NCI-H82 treated with DMSO at 0.1 percent for 48 hours (cell line): Measurements from ENCODE around the gene TNFRSF12A.
A peak's percentile ranks its signal among the peaks of the same experiment; 100 is the strongest.

Experiments used
- DNase-seq: peaks from one replicate; lab custom pipeline; 2025; ENCODE audit not compliant: unreplicated experiment; lab: John Stamatoyannopoulos, UW

TNFRSF12A gene

DNA sequence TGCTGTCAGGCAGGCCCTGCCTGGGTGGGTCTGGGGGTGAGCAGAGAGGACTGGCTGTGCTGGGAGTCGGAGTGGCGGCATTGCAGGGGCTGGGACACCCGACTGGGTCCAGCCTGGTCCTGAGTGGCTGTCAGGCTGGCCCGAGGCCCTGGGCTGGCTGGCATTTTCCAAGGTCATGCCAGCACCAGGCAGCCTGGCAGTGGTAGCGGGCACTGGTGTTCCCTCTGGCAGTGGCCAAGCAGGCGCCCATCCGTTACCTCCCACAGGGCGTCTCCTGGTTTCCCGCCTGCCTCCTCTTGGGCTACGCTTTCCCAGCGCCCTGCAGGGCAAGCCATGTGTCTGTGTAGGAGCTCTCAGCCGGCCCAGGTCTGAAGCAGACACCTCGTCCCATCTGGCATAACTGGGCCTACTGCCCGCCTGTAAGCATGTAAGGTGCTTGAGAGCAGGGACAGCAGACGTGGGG is 34.2 kb upstream of the TNFRSF12A start:
- no peak for DNase-seq

DNA sequence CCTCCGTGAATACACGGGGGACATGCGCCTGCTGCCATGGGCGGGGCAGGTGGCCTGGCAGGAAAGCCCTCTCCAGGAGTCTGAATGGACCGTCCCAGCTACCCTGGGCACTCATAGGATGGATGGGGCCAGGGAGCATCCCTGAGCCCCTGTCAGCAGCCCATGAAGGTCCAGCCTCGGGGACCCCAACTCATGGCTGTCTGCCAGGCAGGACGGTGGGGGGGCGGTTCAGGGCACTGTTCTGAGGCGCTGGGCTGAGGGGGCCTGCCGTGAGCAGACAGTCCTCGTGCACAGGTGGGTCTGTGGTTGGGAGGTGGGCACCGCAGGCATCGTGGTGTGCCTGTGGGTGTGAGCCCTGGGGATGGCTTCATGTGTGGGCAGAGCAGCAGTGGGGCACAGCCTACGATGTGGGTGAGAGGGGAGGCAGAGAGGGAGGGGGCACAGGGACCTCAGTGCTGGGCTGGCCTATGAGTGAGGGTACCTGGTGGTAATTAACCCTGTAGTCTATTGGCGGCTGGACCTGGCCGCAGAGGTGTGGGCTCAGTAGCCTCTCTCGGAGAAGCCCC is 33.5 kb upstream of the TNFRSF12A start:
- no peak for DNase-seq

DNA sequence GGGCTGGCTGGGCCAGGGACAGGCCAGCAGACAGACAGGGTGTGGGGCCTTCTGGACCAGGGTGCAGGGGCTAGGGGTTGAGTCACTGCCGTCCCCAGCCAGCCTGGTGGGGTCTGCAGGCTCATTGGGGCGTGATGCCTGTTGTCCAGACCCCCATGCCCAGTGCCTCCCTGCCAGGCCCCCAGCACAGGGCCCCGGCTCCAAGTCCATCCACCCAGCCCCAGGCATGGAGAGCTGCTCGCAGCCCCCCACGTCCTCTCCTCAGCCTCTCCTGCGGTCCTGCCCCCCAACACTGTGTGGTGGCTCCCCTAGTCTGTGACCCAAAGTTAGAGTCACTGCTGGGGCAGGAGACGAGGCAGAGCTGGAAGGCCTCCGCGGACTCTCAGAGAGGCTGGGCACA is 32.9 kb upstream of the TNFRSF12A start:
- no peak for DNase-seq

DNA sequence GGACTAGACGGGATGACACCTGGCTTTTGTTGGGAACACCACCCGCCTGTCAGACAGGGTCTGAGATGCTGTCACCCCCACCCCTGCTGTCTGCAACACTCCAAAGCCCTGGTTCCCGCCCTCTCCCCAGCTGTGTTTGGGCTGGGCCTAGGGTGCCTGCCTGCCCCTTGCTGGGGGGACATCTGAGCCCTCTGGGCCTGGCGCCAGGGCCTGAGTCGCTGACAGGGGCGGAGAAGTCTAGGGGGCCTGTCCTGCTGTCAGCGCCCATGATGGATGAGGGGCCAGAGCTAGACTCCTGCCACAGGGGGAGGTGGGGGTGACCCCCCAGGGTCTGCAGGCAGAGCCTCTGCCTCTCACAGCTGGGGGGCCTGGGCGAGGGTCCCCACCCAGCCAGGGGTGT is 32.3 kb upstream of the TNFRSF12A start:
- DNase-seq: no peak

DNA sequence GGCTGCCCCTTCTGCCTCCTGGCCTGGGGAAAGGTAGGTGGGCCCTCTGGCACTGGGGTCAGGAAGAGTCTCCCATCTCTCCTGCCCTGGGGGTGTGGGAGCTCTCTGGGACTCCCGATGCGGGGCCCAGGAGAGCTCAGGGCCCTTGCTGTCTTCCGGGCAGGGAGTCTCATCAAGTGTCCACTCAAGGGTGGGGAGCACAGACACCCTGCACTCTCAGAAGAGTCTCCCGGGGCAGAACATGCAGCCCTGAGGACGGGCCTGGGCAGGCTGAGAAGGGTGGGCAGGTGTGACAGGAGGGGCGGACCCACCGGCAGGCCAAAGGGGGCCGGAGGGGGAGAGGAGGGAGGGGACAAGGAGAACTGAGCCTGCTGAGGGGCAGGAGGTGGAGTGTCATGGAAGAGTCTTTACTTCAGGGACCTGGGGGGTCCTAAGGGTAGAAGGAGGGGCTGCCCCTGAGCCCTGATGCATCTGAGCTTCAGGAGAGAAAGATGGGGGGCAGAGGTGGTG is 31.5 kb upstream of the TNFRSF12A start:
- no peak for DNase-seq

DNA sequence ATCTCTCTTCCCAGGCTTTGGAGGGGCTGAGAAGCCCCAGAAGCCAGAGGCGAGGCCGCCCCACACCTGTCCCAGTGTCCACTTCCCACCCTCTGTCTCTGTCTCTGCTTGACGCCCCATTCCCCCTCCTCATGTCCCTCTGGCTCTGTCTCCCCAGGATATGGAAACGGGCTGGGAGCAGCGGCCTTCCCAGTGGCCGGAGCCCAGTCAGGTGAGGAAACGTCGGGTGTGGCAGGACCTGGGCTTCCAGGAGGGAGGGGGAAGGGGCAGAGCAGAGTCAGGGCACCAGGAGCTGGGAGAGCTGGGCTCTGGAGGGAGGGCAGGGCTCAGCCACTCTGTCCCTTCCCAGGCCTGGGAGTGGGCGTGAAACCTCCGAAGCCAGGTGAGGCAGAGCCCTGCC is 29.3 kb upstream of the TNFRSF12A start:
- DNase-seq: no peak

DNA sequence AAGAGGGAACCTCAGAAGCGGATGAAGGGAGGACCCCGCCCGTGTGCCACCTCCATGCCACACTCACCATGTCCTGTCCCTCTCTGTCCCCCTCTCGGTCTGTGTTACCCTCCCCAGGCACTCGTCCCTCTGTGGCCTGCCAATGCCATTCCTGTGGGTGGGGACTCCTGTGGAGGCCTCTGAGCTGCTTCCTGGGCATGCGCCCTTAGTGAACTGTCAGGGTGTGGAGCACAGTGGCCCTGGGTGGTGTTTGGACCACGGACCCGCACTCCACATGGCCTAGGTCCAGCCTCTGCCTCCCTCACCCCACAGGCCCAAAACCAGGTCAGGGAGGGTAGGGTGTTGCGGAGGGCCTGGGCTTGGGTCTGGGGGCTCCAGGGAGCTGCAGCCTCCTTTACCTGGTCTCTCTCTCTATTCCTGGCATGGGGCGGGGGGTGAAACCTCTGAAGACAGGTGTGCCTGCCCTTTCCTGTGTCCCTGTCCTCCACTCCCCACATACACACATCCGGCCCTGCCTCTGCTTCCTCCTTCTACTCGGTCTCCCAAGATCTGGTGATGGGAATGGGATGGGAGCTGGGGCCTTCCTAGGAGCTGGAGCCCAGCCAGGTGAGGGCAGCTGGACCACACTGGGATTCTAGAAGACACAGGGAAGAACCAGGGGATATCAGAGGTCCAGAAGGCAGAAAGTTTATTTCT is 28.5 kb upstream of the TNFRSF12A start:
- no peak for DNase-seq

DNA sequence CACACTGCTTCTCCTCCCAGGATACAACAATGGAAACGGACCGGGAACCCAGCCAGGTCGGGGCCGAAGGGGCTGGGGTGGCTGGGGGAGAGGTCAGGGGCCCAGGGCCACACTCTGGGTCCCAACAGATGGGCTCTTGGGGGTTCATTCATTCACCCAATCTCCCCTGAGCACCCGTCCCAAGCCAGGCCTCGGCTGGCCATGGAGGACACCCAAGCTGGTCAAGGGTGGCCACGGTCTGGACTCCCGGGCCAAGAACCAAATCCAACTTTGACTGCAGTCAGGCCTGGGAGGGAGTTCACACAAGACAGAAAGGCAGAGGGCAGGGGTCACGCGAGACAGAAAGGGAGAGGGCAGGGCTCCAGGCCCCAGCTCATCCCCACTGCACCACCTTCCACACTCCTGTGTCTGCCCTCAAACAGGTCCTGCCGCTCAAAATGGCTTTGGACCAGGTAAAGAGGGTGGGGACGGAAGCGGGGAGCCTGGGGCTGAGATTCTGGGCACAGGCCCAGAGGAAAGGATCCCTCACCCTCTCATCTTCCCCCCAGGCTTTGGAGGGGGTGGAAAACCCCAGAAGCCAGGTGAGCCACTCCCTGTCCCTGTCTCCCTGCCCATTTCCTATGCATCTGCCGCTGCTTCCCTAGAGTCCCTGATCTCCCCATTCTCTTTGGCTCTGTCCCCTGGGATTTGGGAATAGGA is 27.6 kb upstream of the TNFRSF12A start:
- no peak for DNase-seq

DNA sequence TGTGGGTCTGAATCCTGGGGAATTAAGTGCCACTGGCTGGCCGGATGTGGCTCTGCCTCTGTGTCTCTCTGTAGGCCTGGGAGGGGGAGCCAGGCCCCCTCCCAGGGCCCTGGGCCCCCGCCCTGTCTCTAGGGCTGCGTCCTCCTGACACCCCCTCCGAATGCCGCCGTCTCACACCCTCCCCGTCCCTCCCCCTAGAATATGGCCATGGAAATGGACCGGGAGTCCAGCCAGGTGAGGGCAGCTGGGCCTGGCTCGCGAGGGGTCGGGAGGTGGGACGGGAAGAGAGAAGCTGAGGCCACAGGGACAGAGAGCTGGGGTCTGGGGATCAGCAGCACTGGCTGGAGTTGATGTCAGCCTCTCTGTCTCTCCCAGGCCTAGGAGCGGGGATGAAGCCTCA is 23.9 kb upstream of the TNFRSF12A start:
- DNase-seq: no peak

DNA sequence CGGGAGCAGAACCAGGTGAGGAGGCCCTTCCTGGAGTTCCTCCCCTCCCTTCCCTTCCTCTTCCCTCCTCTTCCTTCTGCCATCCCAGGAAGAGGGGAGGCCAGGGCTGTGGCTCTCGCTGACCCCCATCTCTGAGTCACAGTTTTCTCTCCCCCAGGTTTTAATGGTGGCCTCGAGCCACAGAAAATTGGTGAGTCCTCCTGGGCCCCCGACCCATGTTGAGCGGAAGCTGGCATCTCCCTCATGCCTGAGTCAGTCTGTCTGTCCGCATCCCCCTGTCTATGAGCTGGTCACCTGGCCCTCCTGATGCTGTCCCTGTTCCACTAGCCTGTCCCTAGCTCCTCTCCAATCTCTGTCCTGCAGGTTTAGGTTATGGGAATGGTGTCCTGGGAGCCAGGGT is 20.2 kb upstream of the TNFRSF12A start:
- no peak for DNase-seq

DNA sequence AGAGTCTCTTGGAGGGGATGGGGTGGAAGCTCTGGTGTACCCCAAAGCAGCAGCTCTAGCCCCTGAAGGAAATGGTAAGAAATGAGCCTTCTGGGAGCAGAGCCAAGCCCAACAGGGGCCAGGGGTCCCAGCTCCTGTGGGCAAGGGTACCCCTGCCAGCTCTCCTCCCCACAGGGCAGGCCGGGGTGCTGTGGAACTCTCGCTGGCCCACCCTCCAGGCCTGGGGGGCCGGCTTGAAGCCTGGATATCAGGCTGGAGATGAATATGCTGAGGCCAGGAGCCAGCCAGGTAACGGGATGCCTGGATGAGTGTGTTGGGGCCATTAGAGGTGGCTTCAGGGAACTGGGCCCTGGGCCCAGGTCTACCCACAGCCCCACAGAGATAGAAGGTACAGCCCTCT is 19.6 kb upstream of the TNFRSF12A start:
- DNase-seq: no peak

DNA sequence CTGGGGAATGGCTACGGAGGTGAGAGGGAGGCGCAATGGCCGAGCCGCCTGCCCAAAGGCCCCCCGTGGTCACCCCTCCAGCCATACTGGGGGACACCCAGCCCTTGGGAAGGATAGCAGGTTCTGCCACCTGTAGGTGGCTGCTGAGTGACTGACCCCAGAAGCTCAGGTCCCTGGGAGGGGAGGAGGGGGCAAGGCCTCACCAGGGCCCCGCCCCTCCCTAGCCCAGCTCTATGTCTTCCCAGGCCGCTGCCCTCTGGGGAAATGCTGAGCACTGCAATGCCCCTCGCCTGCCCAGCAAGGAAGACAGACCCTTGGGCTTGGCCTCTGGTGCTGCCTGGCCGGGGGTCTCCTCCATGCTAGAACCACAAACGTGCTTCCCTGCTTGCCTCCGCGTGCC is 18.9 kb upstream of the TNFRSF12A start:
- DNase-seq: no peak

DNA sequence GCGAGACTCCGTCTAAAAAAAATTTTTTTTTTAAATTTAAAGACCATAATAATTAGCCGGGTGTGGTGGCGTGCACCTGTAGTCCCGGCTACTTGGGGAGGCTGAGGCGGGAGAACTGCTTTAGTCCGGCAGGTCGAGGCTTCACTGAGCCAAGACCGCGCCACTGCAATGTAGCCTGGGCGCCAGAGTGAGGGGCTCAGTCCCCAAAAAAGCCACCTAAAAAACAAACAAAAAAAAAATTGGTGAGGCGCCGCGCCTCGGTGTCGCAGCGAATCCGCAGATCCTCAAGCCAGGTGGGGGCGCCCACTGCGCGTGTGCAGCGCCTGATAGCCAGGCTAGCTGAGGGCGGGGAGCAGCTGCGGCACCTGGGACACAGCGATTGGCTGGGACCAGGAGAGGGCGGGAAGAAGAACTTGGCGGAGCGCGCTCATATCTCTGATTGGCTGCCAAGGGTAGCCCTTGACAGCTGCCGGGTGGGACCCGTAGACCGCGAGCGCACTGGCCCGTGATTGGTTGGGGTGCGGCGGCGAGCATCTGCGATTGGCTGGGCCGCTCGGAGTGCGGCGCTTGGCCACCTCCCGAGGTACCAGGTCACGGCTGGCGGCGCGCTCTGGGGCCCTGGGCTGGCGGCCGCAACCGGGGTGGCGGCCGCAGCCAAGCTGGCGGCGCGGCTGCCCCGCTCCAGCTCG is 16.4 kb upstream of the TNFRSF12A start:
- DNase-seq: peak; percentile 97

DNA sequence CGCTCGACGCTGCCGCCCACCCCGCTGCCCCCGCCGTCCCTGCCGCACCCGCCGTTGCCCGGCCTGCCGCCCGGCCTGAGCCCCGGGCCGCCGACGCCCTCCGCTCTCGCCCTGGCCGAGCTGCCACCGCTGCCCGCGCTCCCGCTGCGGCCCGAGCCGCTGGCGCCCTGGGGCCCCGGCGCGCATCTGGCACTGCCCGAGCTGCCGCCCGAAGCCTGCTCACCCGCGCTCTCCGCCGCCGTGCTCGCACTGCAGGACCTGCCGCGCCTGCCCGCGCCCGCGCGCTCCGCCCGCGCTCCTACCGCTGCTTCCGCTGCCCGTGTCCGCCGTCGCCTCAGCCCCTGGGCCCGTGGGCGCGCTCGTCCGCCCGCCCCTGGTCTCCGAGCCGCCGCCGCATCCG is 15.8 kb upstream of the TNFRSF12A start:
- DNase-seq: no peak

DNA sequence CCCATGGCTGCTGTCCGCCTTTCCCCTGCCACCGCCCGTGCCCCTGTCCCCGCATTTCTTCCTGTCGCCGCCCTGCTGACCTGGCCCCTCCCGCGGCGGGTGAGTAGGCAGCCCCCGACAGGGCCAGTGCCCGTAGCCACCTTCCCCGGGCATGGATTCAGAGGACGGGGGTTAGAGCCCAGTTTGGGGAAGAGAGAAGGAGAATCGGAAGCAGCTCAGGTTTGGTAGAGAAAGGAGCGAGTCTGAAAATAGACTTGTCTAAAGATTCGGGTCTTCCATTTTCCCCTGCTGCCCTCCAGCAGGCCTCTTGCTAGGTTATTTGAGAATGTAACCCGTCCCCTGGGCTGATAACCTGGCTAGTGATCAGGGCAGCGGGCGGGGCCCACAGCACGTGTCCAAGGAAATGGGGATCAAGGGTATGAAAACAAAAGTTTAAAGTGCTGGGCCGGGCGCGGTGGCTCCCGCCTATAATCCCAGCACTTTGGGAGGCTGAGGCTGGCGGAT is 15.3 kb upstream of the TNFRSF12A start:
- DNase-seq: no peak

DNA sequence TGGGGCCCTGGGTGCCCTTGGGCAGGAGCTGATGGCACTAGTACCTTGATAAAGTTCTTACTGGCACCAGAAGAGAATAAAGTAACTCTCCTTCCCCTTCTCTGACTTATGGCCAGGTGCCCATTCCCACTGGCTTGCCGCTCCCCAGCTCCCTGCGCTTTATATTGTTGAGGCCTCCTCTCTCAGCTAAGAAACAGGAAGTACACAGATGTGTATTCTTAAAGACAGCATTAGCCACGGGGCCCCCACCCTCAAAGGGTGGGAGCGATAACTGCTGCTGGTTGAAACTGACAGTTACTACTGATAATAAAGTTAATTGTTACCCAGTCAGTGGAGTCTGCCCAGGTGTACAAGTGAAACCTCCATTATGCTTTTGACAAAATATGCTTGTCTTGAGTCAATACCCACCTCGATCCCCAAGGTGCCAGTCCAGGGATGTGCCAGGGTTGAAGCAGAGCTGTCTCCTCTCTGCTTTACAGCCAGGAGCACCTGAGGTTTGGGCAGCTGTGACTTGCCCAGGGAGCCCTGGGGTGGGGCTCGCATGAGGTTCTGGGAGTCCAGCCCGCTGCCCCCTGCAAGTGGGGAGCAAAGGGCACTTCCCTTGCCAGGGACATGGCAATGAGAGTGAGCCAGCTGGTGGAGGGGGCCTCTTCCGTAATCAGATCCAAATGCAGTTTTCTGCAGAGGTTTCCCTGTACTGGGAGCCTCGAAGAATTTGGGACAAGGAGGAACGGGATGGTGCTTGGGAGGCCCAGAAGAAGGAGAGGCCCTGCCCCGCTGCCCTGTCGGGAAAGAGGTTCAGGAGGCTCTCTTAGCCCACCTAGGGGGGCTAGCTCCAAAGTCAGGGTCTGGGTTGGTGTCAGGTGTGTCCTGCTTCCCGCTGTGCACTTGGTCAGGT is 12.9 kb upstream of the TNFRSF12A start:
- no peak for DNase-seq

DNA sequence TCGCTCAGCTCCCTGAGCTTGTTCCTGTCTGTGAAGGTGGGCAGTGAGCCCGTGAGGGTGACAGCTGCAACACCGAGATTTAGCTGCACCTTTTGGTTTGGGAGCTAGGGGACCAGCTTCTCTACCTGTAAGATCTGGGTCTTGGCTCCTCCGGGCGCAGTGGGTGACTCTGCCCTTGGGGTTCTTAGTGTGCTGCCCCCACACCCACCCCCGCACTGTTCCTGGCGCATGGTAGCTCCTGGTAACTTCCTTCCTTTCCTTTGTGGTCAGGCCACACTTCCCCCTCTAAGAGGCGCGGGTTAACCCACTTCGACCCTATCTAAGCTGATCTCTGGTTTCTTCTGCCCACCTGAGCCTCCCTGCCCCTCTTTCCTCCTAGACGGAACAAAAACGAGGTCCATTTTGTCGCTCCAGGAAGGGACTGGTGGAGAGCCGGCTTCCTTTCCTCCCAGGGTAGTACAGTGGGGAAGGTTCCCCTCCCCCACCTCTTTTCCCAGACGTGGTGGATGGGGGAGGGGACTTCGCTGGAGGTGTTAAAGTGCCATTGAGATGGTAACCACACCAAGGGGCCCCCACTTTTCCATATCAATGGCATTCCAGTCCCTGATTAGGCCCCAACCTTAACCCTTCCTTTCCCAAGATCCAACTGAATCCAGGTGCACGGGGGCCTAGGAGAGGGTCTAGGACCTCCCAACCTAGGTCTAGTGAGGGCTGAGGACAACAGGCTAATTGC is 12.0 kb upstream of the TNFRSF12A start:
- DNase-seq: no peak

DNA sequence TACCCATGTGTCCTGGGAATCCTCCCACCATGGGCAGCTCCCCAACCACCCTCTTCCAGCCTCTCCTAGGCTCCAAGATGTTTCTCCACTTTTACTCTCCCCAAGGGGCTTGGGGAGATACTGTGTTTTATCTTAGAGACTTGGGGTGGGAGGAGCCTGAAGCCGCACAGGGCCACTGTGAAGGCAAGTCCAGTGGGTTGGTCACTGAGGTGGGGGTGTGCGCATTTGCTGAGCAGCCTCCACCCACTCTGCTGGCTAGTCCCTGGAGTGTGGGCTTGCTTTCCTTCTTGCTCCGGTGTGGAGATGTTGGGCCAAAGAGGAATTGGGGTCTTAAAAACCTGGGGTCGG is 11.5 kb upstream of the TNFRSF12A start:
- no peak for DNase-seq

DNA sequence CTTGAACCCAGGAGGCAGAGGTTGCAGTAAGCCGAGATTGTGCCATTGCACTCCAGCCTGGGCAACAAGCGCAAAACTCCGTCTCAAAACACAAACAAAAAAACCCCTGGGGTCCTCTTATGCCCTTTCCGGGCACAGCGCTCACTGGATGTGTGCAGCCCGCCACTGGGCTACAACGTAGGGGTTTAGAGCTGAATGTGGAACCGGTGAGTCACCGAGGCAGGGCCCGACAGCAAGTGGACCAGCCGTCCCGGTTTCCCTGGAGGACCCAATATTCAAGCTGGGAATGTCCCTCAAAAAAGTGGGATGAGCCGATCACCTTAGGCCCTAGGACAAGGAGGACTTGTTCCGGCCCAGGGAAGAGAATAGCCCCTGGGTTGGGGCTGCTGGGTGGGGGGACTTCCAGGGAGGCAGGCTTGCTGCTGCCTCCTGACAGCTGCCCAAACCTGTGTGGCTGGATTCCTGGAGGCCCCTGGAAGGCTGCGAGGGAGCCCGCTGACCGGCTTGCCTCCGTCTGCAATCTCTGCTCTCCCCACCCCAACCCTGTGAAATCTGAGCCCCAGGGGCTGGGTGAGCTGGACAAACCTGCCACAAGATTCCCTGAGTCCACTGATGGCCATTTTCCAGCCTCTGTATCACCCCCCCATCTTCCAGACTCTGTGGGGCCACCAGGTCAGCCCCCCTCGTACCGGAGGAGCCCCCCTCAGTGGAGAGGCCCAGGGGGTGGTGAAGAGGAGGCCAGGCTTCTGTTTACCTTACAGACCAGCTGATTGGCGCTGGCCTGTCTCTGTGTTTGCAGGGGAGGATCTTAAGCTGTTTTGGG is 10.4 kb upstream of the TNFRSF12A start:
- no peak for DNase-seq
